Kidney epithelial cell (primary cell): ENCODE data around the gene MYOM1. TPM values are rescaled to one million over a fixed set of nuclear protein-coding genes. Genes with fewer than 3 reads are reported as not detected.

Source experiments
- DNase-seq: peaks from one replicate; pipeline ENCODE4 v3.0.0-alpha.2; 2010; ENCODE audit warnings: low read depth
- H3K27me3 ChIP-seq: 2 replicates; pipeline ENCODE4 v1.6.0; 2011; ENCODE audit warnings: low read length; ENCODE audit not compliant: control insufficient read depth, insufficient read depth
- H3K36me3 ChIP-seq: 2 replicates; pipeline ENCODE4 v1.5.1; 2011; ENCODE audit warnings: low read length; ENCODE audit not compliant: control insufficient read depth, insufficient read depth
- H3K4me3 ChIP-seq: 2 replicates; pipeline ENCODE4 v1.5.1; 2011; ENCODE audit warnings: low read depth, mild to moderate bottlenecking, control low read depth, low read length
- CTCF ChIP-seq: IDR thresholded peaks from 2 replicates; pipeline ENCODE4 v1.5.1; 2011; ENCODE audit warnings: mild to moderate bottlenecking, moderate library complexity, low read length, control low read depth, inconsistent platforms; ENCODE audit not compliant: insufficient read depth, poor library complexity, severe bottlenecking
- total RNA-seq: library from RNA; depleted of rRNA; stranded (reverse); fragments of >200 nt; gene quantifications from 2 replicates; pipeline ENCODE4 v1.2.3, GENCODE V29; 2015

Gene MYOM1
- total RNA-seq, 1 donor from 2014 or later: 0.04 TPM

GRCh38 chr18:3172097-3172496 lies 47.7 kb downstream of the MYOM1 start:
- no peaks in the 10 kb centered on the region for H3K27me3 ChIP-seq
- H3K4me3 ChIP-seq: no peak overlapping the region
- DNase-seq: no peak
- H3K36me3 ChIP-seq: no peaks in the 10 kb centered on the region
- TF ChIP-seq CTCF: no peak

GRCh38 chr18:3171631-3172030 lies 48.1 kb downstream of the MYOM1 start:
- H3K4me3 ChIP-seq: no peak overlapping the region
- H3K36me3 ChIP-seq: no peaks in the 10 kb centered on the region
- no peaks in the 10 kb centered on the region for H3K27me3 ChIP-seq
- TF ChIP-seq CTCF: no peak
- DNase-seq: no peak

- TF ChIP-seq CTCF: no peak
- Histone ChIP-seq H3K36me3 (no peaks in the 10 kb centered on the region), H3K27me3 (no peaks in the 10 kb centered on the region), H3K4me3 (no peak overlapping the region)
- DNase-seq: no peak
Measured at GRCh38 chr18:3170441-3171161, 49.2 kb downstream of the MYOM1 start.

DNA sequence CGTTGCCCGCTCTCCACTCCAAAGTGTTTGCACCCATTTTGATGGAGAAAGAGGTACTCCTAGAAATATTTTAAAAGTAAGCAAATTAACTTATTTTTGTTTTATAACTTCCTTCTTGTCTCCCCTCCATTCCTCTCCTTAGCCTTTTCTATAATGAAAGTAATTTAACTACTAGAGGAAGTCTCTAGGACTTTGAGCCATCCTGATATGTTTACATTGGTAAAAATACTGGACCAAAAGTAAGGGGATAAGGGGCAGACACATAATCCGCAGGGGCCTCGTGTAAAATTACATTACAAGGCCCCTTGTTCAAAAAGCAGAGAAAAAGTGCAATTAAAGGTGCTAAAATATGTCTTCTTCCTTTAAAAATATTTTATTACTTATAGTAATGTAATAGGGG lies 55.4 kb downstream of the MYOM1 start:
- no peaks in the 10 kb centered on the region for H3K36me3 ChIP-seq
- no peaks in the 10 kb centered on the region for H3K27me3 ChIP-seq
- no peak overlapping the region for H3K4me3 ChIP-seq
- DNase-seq: no peak
- no peak for TF ChIP-seq CTCF

- no peak for TF ChIP-seq CTCF
- Histone ChIP-seq H3K36me3 (no peaks in the 10 kb centered on the region), H3K4me3 (no peak overlapping the region), H3K27me3 (no peaks in the 10 kb centered on the region)
- DNase-seq: no peak
Measured at GRCh38 chr18:3163968-3164367, 55.8 kb downstream of the MYOM1 start.

DNA sequence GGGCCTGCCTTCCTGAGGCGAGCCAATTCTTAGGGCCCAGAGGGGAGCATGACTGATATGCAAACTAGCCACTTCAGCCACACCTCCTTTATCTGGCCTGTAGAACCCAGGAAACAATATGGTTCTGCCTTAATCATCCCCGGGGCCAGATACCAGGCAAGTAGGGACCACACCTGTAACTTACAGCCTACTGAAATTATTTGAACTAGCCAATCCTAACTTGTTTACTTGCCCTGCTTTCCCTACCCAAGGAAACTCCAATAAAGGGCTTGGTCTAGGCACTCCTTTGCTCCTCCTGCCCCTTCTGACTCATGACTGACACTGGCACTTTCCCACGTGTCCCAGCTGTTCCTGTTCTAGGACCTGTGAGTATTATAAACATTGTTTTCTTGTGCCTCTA lies 57.6 kb downstream of the MYOM1 start:
- TF ChIP-seq CTCF: no peak
- DNase-seq: no peak
- no peak overlapping the region for H3K4me3 ChIP-seq
- H3K27me3 ChIP-seq: no peaks in the 10 kb centered on the region
- no peaks in the 10 kb centered on the region for H3K36me3 ChIP-seq
